ENCODE results near the gene CPS1. TPM values are rescaled to one million over a fixed set of nuclear protein-coding genes. Genes with fewer than 3 reads are reported as not detected.

CPS1 gene
- total RNA-seq, 1 donor from 2014 or later: 3.8 TPM

- no peaks in the 10 kb centered on the region for H3K36me3 ChIP-seq (ENCODE audit: control insufficient read depth, insufficient read depth, low read length)
- DNase-seq (ENCODE audit: low read depth): no peak
- TF ChIP-seq CTCF (IDR thresholded peaks at IDR 0.05; ENCODE audit: insufficient read depth, low read length, poor library complexity, severe bottlenecking): no peak
- H3K27me3 ChIP-seq (ENCODE audit: control insufficient read depth, insufficient read depth, low read length): no peaks in the 10 kb centered on the region
- no peak overlapping the region for H3K4me3 ChIP-seq (ENCODE audit: low read depth, low read length)
Observed at GRCh38 chr2:210523650-210524289, 32.6 kb upstream of the CPS1 start.

- Histone ChIP-seq H3K4me3 (ENCODE audit: low read depth, low read length) (no peak overlapping the region), H3K27me3 (ENCODE audit: control insufficient read depth, insufficient read depth, low read length) (no peaks in the 10 kb centered on the region), H3K36me3 (ENCODE audit: control insufficient read depth, insufficient read depth, low read length) (no peaks in the 10 kb centered on the region)
- no peak for TF ChIP-seq CTCF (IDR thresholded peaks at IDR 0.05; ENCODE audit: insufficient read depth, low read length, poor library complexity, severe bottlenecking)
- DNase-seq (ENCODE audit: low read depth): no peak
Observed at GRCh38 chr2:210524533-210524932, 31.9 kb upstream of the CPS1 start.

GRCh38 chr2:210527286-210527685, 29.1 kb upstream of the CPS1 start:
- DNase-seq (ENCODE audit: low read depth): no peak
- Histone ChIP-seq H3K4me3 (ENCODE audit: low read depth, low read length) (no peak overlapping the region), H3K36me3 (ENCODE audit: control insufficient read depth, insufficient read depth, low read length) (no peaks in the 10 kb centered on the region), H3K27me3 (ENCODE audit: control insufficient read depth, insufficient read depth, low read length) (no peaks in the 10 kb centered on the region)
- TF ChIP-seq CTCF (IDR thresholded peaks at IDR 0.05; ENCODE audit: insufficient read depth, low read length, poor library complexity, severe bottlenecking): no peak

- Histone ChIP-seq H3K36me3 (ENCODE audit: control insufficient read depth, insufficient read depth, low read length) (no peaks in the 10 kb centered on the region), H3K4me3 (ENCODE audit: low read depth, low read length) (no peak overlapping the region), H3K27me3 (ENCODE audit: control insufficient read depth, insufficient read depth, low read length) (no peaks in the 10 kb centered on the region)
- TF ChIP-seq CTCF (IDR thresholded peaks at IDR 0.05; ENCODE audit: insufficient read depth, low read length, poor library complexity, severe bottlenecking): no peak
- no peak for DNase-seq (ENCODE audit: low read depth)
Observed at GRCh38 chr2:210528716-210529115, 27.7 kb upstream of the CPS1 start.

GRCh38 chr2:210531050-210531449, 25.3 kb upstream of the CPS1 start:
- Histone ChIP-seq H3K4me3 (ENCODE audit: low read depth, low read length) (no peak overlapping the region), H3K36me3 (ENCODE audit: control insufficient read depth, insufficient read depth, low read length) (no peaks in the 10 kb centered on the region), H3K27me3 (ENCODE audit: control insufficient read depth, insufficient read depth, low read length) (no peaks in the 10 kb centered on the region)
- no peak for DNase-seq (ENCODE audit: low read depth)
- no peak for TF ChIP-seq CTCF (IDR thresholded peaks at IDR 0.05; ENCODE audit: insufficient read depth, low read length, poor library complexity, severe bottlenecking)

GRCh38 chr2:210531482-210531881, 24.9 kb upstream of the CPS1 start:
- TF ChIP-seq CTCF (IDR thresholded peaks at IDR 0.05; ENCODE audit: insufficient read depth, low read length, poor library complexity, severe bottlenecking): no peak
- no peaks in the 10 kb centered on the region for H3K27me3 ChIP-seq (ENCODE audit: control insufficient read depth, insufficient read depth, low read length)
- DNase-seq (ENCODE audit: low read depth): no peak
- no peaks in the 10 kb centered on the region for H3K36me3 ChIP-seq (ENCODE audit: control insufficient read depth, insufficient read depth, low read length)
- no peak overlapping the region for H3K4me3 ChIP-seq (ENCODE audit: low read depth, low read length)
